GM12878 (cell line): Measurements from ENCODE around the gene PRSS58. TPM values are rescaled to one million over a fixed set of nuclear protein-coding genes. Genes with fewer than 3 reads are reported as not detected.

ENCODE experiments used
- ATAC-seq: fragments of 200-7000 bp; cut with Tn5 transposase; 3 replicates; pipeline ENCODE4 v1.9.1; 2020; ENCODE audit warnings: mild to moderate bottlenecking, moderate library complexity
- BruUV-seq: library from RNA; stranded (reverse); fragments of 400-500 nt; replicated peaks from 2 replicates; lab custom pipeline; 2021; lab: Mats Ljungman, UMichigan
- CTCF ChIA-PET: fragments of 300-600 bp; sonication (Branson Sonifier 250); formaldehyde crosslinking; extraction: SDS; loops from one replicate; lab custom pipeline; 2021; ENCODE audit warnings: inconsistent platforms; lab: Yijun Ruan, JAX
- POLR2A ChIA-PET: fragments of 350-600 bp; formaldehyde crosslinking; extraction: SDS; loops from one replicate; lab custom pipeline; 2021; ENCODE audit warnings: inconsistent platforms; lab: Charles Lee
- RAD21 ChIA-PET: fragments of 300-600 bp; sonication (Branson Sonifier 250); formaldehyde crosslinking; loops from one replicate; lab custom pipeline; 2023; ENCODE audit warnings: antibody characterized with exemption; ENCODE audit not compliant: unreplicated experiment; lab: Charles Lee
- SMC1A ChIA-PET: fragments of 300-600 bp; sonication (Branson Sonifier 250); formaldehyde crosslinking; loops from one replicate; lab custom pipeline; 2023; ENCODE audit not compliant: unreplicated experiment, uncharacterized antibody; lab: Charles Lee
- DNase-seq: peaks from one replicate; pipeline ENCODE4 v3.0.0-alpha.2; 2011; ENCODE audit warnings: low read depth, low spot score
- FAIRE-seq: peaks from 3 replicates; lab custom pipeline; 2011; peaks lifted over from hg19 to GRCh38; lab: Jason Lieb, UNC
- H2AFZ ChIP-seq: 2 replicates; pipeline ENCODE4 v1.6.0; 2011; ENCODE audit warnings: low read depth, low read length, control low read depth; ENCODE audit not compliant: control insufficient read depth
- H3K27ac ChIP-seq: 2 replicates; pipeline ENCODE4 v1.5.1; 2011; ENCODE audit warnings: control low read depth; ENCODE audit not compliant: control insufficient read depth, insufficient read depth
- H3K27me3 ChIP-seq, 2 experiments: replicated peaks in 1 of 2; 2 replicates each; pipeline versions ENCODE4 v1.6.0 to v1.6.1; 2011; ENCODE audit warnings: low read length in 1 of 2; ENCODE audit not compliant: control insufficient read depth in 2 of 2, insufficient read depth in 2 of 2
- H3K36me3 ChIP-seq, 2 experiments: 2 replicates each; pipeline ENCODE4 v1.5.1; 2011; ENCODE audit warnings: low read length in 1 of 2; ENCODE audit not compliant: control insufficient read depth in 2 of 2, insufficient read depth in 2 of 2
- H3K4me1 ChIP-seq: 2 replicates; pipeline ENCODE4 v1.6.1; 2011; ENCODE audit warnings: mild to moderate bottlenecking, low read length, moderate library complexity, mixed read lengths; ENCODE audit not compliant: control insufficient read depth, insufficient read depth
- H3K4me2 ChIP-seq: 2 replicates; pipeline ENCODE4 v1.6.0; 2011; ENCODE audit warnings: control low read depth; ENCODE audit not compliant: control insufficient read depth, insufficient read depth
- H3K4me3 ChIP-seq: fragments of 200-600 bp; sonication (generic); 2 replicates; pipeline ENCODE4 v1.5.1; 2016
- H3K79me2 ChIP-seq: 2 replicates; pipeline ENCODE4 v1.6.0; 2011; ENCODE audit warnings: low read length; ENCODE audit not compliant: control insufficient read depth, insufficient read depth
- H3K9ac ChIP-seq: 2 replicates; pipeline ENCODE4 v1.8.0; 2011; ENCODE audit warnings: low read length, control low read depth, mixed read lengths; ENCODE audit not compliant: control insufficient read depth, insufficient read depth
- H3K9me3 ChIP-seq: replicated peaks from 3 replicates; pipeline ENCODE4 v1.5.1; 2011; ENCODE audit warnings: mild to moderate bottlenecking, low read length; ENCODE audit not compliant: control insufficient read depth, insufficient read depth
- H4K20me1 ChIP-seq: 2 replicates; pipeline ENCODE4 v1.6.0; 2011; ENCODE audit not compliant: control insufficient read depth, insufficient read depth
- BCL3 ChIP-seq: IDR thresholded peaks from 2 replicates; pipeline ENCODE4 v1.6.1; 2011; ENCODE audit warnings: borderline replicate concordance, low read depth, mild to moderate bottlenecking, moderate library complexity, low read length; ENCODE audit not compliant: insufficient read depth, poor library complexity, severe bottlenecking
- CBX3 ChIP-seq: fragments of 200-600 bp; sonication (generic); IDR thresholded peaks from 2 replicates; pipeline ENCODE4 v1.6.1; 2016; ENCODE audit warnings: low read depth, borderline replicate concordance
- CTCF ChIP-seq, 3 experiments: IDR thresholded peaks in 2 of 3; conservative IDR thresholded peaks in 1 of 3; 2 replicates each; pipeline ENCODE4 v1.5.1; 2011; ENCODE audit warnings: low read depth in 3 of 3, low read length in 3 of 3, mild to moderate bottlenecking in 3 of 3, control low read depth in 2 of 3, moderate library complexity in 2 of 3, inconsistent platforms in 1 of 3, mixed read lengths in 1 of 3; ENCODE audit not compliant: control insufficient read depth in 2 of 3, insufficient read depth in 1 of 3; ENCODE audit errors: extremely low read depth in 1 of 3
- E2F4 ChIP-seq: IDR thresholded peaks from 2 replicates; pipeline ENCODE4 v1.6.1; 2012; ENCODE audit warnings: low read depth, low read length, improper control_type of control experiment
- EED ChIP-seq: sonication (generic); IDR thresholded peaks from 2 replicates; pipeline ENCODE4 v1.6.1; 2016; ENCODE audit warnings: antibody characterized with exemption, low read depth
- EZH2 ChIP-seq: IDR thresholded peaks from 2 replicates; pipeline ENCODE4 v1.6.1; 2012; ENCODE audit warnings: low read depth, mild to moderate bottlenecking, control low read depth, inconsistent platforms, low read length, borderline replicate concordance; ENCODE audit not compliant: control insufficient read depth
- GABPA ChIP-seq: IDR thresholded peaks from 2 replicates; pipeline ENCODE4 v1.6.1; 2014; ENCODE audit warnings: antibody characterized with exemption, low read depth, mild to moderate bottlenecking, inconsistent platforms
- HCFC1 ChIP-seq: fragments of 150-350 bp; IDR thresholded peaks from 2 replicates; pipeline ENCODE4 v1.6.1; 2014; ENCODE audit warnings: low read length
- HDAC2 ChIP-seq: fragments of 200-600 bp; sonication (generic); IDR thresholded peaks from 2 replicates; pipeline ENCODE4 v1.6.1; 2017
- MTA3 ChIP-seq: IDR thresholded peaks from 2 replicates; pipeline ENCODE4 v1.6.1; 2012; ENCODE audit warnings: low read length, inconsistent platforms, borderline replicate concordance
- NFXL1 ChIP-seq: fragments of 450-650 bp; IDR thresholded peaks from 2 replicates; pipeline ENCODE4 v1.6.1; 2017; ENCODE audit warnings: antibody characterized with exemption, mild to moderate bottlenecking, borderline replicate concordance
- NR2C1 ChIP-seq: fragments of 450-650 bp; IDR thresholded peaks from 2 replicates; pipeline ENCODE4 v1.6.1; 2017; ENCODE audit warnings: antibody characterized with exemption, mild to moderate bottlenecking, moderate library complexity
- PAX8 ChIP-seq: fragments of 450-650 bp; IDR thresholded peaks from 2 replicates; pipeline ENCODE4 v1.6.1; 2017; ENCODE audit warnings: mild to moderate bottlenecking, moderate library complexity
- RAD21 ChIP-seq: IDR thresholded peaks from 2 replicates; pipeline ENCODE4 v1.6.1; 2011; ENCODE audit warnings: mild to moderate bottlenecking, low read depth, low read length, moderate library complexity; ENCODE audit not compliant: insufficient read depth
- SMAD5 ChIP-seq: IDR thresholded peaks from 2 replicates; pipeline ENCODE4 v1.6.1; 2016; ENCODE audit warnings: antibody characterized with exemption, low read depth
- SMC3 ChIP-seq: IDR thresholded peaks from 2 replicates; pipeline ENCODE4 v1.6.1; 2011; ENCODE audit warnings: low read length, improper control_type of control experiment, borderline replicate concordance
- SREBF2 ChIP-seq: IDR thresholded peaks from 2 replicates; pipeline ENCODE4 v1.6.1; 2012; ENCODE audit warnings: mild to moderate bottlenecking, low read length
- STAT3 ChIP-seq: IDR thresholded peaks from 2 replicates; pipeline ENCODE4 v1.6.1; 2011; ENCODE audit warnings: low read depth, low read length, improper control_type of control experiment
- SUPT20H ChIP-seq: IDR thresholded peaks from 2 replicates; pipeline ENCODE4 v1.6.1; 2011; ENCODE audit warnings: low read depth, mild to moderate bottlenecking, low read length, moderate library complexity, borderline replicate concordance; ENCODE audit not compliant: control insufficient read depth
- SUZ12 ChIP-seq: fragments of 200-600 bp; sonication (generic); IDR thresholded peaks from one replicate; pipeline ENCODE4 v1.6.1; 2018; ENCODE audit warnings: antibody characterized with exemption, mild to moderate bottlenecking; ENCODE audit not compliant: unreplicated experiment
- ZZZ3 ChIP-seq: IDR thresholded peaks from 2 replicates; pipeline ENCODE4 v1.6.1; 2011; ENCODE audit warnings: low read depth; ENCODE audit not compliant: control insufficient read depth, insufficient read length
- WGBS: methylation state at CpG from one replicate; pipeline ENCODE4 v1.1.6; 2016; ENCODE audit warnings: low lambda C conversion rate; ENCODE audit not compliant: insufficient replicate concordance, insufficient coverage; ENCODE audit errors: missing lambda C conversion rate; 5-methylcytosine and 5-hydroxymethylcytosine counted together
- in situ Hi-C: fragments of 300-500 bp; cut with MboI; formaldehyde crosslinking; loops from 9 replicates; pipeline ENCODE4 v1.14.3; 2018; ENCODE audit warnings: mixed read lengths
- intact Hi-C: fragments of 100-400 bp; cut with micrococcal nuclease; formaldehyde crosslinking; loops from one replicate; pipeline ENCODE4 v1.14.2; 2022; ENCODE audit not compliant: unreplicated experiment
- polyA plus RNA-seq, 11 experiments: library from polyadenylated mRNA; depleted of rRNA in 4 of 11; unstranded in 6 of 11; stranded (reverse) in 5 of 11; fragments of >200 nt; fragmentation: Nextera tagmentation in 4 of 11; fragmentation: Illumina TruSeq in 1 of 11; extraction: Ambion mirVana in 4 of 11; extraction: Trizol in 1 of 11; gene quantifications; 1 replicate in 1 of 11; 2 replicates in 10 of 11; pipeline versions ENCODE4 v1.2.1 to v1.2.3, GENCODE V29; 2011 to 2016; ENCODE audit warnings: inconsistent platforms in 2 of 11, missing spikeins in 2 of 11, low read depth in 1 of 11
- total RNA-seq, 4 experiments: library from RNA; depleted of rRNA in 3 of 4; stranded (reverse); fragments of >200 nt in 3 of 4; fragmentation: Illumina TruSeq in 1 of 4; extraction: Trizol in 1 of 4; gene quantifications; 2 replicates each; pipeline versions ENCODE4 v1.2.1 to v1.2.3, GENCODE V29; 2013 to 2021

PRSS58 gene
- total and polyA plus RNA-seq, 10 of the 15 experiments (the other 5 are each of a cell fraction or from before 2014, with no cell fraction given): not detected

- no peaks in the 10 kb centered on the region; a peak in 1 of 4 replicates for H3K27me3 ChIP-seq
- WGBS: 1% methylated on average over 3 of the region's 3 CpGs
- H2AFZ ChIP-seq: no peak overlapping the region
- H3K9me3 ChIP-seq: no peaks in the 10 kb centered on the region
- RAD21 ChIA-PET: no interaction called here
- no peaks in the 10 kb centered on the region for H3K79me2 ChIP-seq
- H4K20me1 ChIP-seq: no peaks in the 10 kb centered on the region
- no peaks in the 10 kb centered on the region for H3K36me3 ChIP-seq
- SMC1A ChIA-PET: interaction anchor here (0.8 to 1.4 kb wide), 2 partner anchors 49 to 326 kb away, joined by 3 read pairs; no protein-coding TSS in a partner anchor
- intact Hi-C loops (loop anchor here (1.0 kb wide), 1 partner anchor 326 kb away; no protein-coding TSS in a partner anchor), in situ Hi-C loops (loop anchor here (10.0 kb wide), 1 partner anchor 327 kb away; the partner anchor contains the start of gene TAS2R38)
- no peak for DNase-seq
- CTCF ChIA-PET: interaction anchor here (0.6 to 3.7 kb wide), 12 partner anchors 9 to 363 kb away, joined by 3 to 40 read pairs (median 4); no protein-coding TSS in a partner anchor
- BruUV-seq: no TSS peak
- no peak overlapping the region for H3K4me2 ChIP-seq
- no peaks in the 10 kb centered on the region for H3K4me1 ChIP-seq
- H3K27ac ChIP-seq: no peak overlapping the region
- H3K4me3 ChIP-seq: no peak overlapping the region
- FAIRE-seq: peak; percentile 75
- no peak overlapping the region for H3K9ac ChIP-seq
- POLR2A ChIA-PET: no interaction called here
- peak; percentile 75 for ATAC-seq
- no peak for TF ChIP-seq STAT3
- no peak for TF ChIP-seq BCL3
- no peak for TF ChIP-seq SUZ12
- no peak for TF ChIP-seq SREBF2
- TF ChIP-seq E2F4: no peak
- no peak for TF ChIP-seq HCFC1
- TF ChIP-seq CBX3: no peak
- TF ChIP-seq NR2C1: no peak
- no peak for TF ChIP-seq MTA3
- no peak for TF ChIP-seq EZH2
- TF ChIP-seq EED: no peak
- TF ChIP-seq HDAC2: no peak
- TF ChIP-seq NFXL1: no peak
- peak; percentile 33 for TF ChIP-seq RAD21
- TF ChIP-seq ZZZ3: no peak
- no peak for TF ChIP-seq GABPA
- peak; percentile 51 to 65 (median 63) for TF ChIP-seq CTCF (IDR thresholded peaks at IDR 0.05 in 2 of 3, conservative IDR thresholded peaks at IDR 0.05 in 1 of 3; ENCODE audit: control insufficient read depth in 2 of 3, extremely low read depth in 1 of 3, insufficient read depth in 1 of 3, low read depth in 3 of 3, low read length in 3 of 3)
- TF ChIP-seq PAX8: no peak
- TF ChIP-seq SMAD5: no peak
- no peak for TF ChIP-seq SUPT20H
- peak; percentile 37; the same call in 1 of the 2 replicates for TF ChIP-seq SMC3
These were observed 44.2 kb upstream of the PRSS58 start for GRCh38 chr7:142301923-142302550.
